ENCODE data around the gene SH3PXD2A.
"Not testable (repeated sequence)": the region's sequence is repeated elsewhere in the genome, so short reads cannot be mapped to it uniquely, and the experiment has no call there.

Gene SH3PXD2A

DNA sequence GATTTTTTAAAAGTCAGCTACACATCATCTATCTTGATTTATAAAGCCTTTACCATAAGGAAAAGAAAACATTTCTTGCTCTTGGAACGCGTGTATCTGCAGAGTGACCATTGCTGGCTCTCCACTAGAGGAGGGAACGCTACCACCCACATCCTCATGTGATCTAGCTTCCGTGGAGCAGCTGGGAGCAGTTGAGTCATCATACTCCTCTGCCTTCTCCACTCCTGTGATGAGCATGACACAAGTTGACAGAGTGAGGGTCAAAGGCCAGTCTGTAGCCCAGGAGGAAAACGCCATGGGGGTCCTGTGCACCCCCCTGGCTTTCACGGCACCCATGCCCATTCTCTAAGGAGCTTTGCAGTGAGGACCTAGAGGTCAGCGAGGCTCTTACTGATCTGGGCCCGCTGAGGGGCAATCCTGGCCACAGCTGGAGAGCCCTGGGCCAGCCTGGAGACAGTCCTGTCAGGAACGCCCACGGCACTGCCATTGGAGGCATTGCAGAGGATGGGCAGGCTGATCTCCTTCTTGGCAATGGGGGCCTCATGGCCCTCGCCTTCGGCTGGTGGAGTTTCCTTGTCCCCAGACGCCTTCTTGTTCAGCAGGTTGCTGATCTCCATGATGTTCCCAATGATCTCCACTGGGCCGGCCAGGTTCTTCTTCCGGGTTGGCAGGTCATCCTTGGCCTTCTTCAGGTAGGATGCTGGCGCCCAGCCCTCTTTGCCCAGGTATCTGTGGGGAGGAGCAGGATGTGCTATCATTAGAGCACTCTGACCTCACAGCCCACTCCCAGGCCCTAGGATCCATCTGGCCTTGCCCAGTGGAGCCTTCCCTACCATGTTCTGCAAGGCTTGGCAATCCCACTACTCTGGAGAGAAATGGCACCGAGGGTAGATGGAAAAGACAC lies 242.7 kb downstream of the SH3PXD2A start:
- TF ChIP-seq POLR2AphosphoS5 (IDR thresholded peaks at IDR 0.05; ENCODE audit: low read depth, low read length) (no peak), PAX5 (IDR thresholded peaks at IDR 0.05; ENCODE audit: insufficient read depth, low read length, severe bottlenecking) (no peak), SPI1 (IDR thresholded peaks at IDR 0.05; ENCODE audit: low read depth, low read length) (no peak), POLR2A (IDR thresholded peaks at IDR 0.05; ENCODE audit: low read depth, low read length) (no peak), POU2F2 (IDR thresholded peaks at IDR 0.05; ENCODE audit: low read depth, low read length) (no peak), TAF1 (IDR thresholded peaks at IDR 0.05; ENCODE audit: low read depth, low read length) (no peak)
- FAIRE-seq: no peak
- DNase-seq (ENCODE audit: insufficient read length, low spot score): no peak

DNA sequence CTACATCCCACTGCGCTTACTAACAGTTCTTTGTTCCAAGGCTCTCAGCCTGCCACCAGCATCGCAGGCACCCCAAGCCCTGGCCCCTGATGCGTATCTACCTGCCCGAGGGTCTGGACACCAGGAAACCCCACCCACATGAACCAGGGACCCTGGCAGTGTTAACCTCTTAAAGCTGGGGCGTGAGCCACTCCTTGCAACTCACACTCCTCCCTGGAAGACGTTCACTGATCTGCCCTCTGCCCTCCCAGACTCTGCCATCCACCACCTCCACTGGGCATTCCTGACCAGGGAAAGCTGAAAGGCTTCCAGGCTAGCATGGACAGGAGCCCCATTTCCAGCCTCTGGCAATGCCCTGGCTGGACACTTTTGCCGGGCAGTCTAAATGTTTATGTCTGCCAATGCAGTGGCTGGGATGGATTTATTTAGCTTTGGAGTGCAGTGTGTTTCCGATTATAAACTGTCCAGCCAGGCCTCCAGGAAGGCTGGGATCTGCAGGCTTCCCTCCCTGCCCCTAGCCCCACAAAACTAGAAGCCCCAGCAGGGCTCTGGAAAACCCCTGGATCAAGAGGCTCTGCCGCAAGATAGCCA lies 244.4 kb downstream of the SH3PXD2A start:
- no peak for TF ChIP-seq TAF1 (IDR thresholded peaks at IDR 0.05; ENCODE audit: low read depth, low read length)
- TF ChIP-seq POLR2A (IDR thresholded peaks at IDR 0.05; ENCODE audit: low read depth, low read length): no peak
- no peak for TF ChIP-seq SPI1 (IDR thresholded peaks at IDR 0.05; ENCODE audit: low read depth, low read length)
- TF ChIP-seq PAX5 (IDR thresholded peaks at IDR 0.05; ENCODE audit: insufficient read depth, low read length, severe bottlenecking): no peak
- TF ChIP-seq POLR2AphosphoS5 (IDR thresholded peaks at IDR 0.05; ENCODE audit: low read depth, low read length): no peak
- TF ChIP-seq POU2F2 (IDR thresholded peaks at IDR 0.05; ENCODE audit: low read depth, low read length): no peak
- no peak for DNase-seq (ENCODE audit: insufficient read length, low spot score)
- no peak for FAIRE-seq

DNA sequence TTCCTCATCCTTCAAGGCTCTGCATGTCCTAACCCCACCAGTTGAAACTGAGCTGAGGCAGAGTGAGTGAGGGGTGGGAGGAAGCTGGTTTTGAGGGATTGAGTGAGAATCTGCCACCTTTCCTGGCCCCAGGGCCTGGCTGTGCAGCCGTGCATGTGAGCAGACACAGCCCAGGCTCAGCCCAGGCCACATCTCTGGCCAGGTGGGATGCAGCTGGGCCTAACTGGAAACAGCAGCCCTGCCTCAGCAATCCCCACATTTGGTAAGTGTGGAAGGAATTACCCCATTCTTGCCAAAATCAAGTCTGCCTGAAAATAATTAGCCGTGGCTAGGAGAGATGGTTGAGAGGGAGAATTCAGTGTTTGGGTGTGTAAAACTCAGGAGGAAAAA lies 245.3 kb downstream of the SH3PXD2A start:
- TF ChIP-seq POLR2AphosphoS5 (IDR thresholded peaks at IDR 0.05; ENCODE audit: low read depth, low read length): no peak
- no peak for TF ChIP-seq POLR2A (IDR thresholded peaks at IDR 0.05; ENCODE audit: low read depth, low read length)
- TF ChIP-seq TAF1 (IDR thresholded peaks at IDR 0.05; ENCODE audit: low read depth, low read length): no peak
- TF ChIP-seq PAX5 (IDR thresholded peaks at IDR 0.05; ENCODE audit: insufficient read depth, low read length, severe bottlenecking): no peak
- TF ChIP-seq SPI1 (IDR thresholded peaks at IDR 0.05; ENCODE audit: low read depth, low read length): no peak
- TF ChIP-seq POU2F2 (IDR thresholded peaks at IDR 0.05; ENCODE audit: low read depth, low read length): no peak
- no peak for FAIRE-seq
- no peak for DNase-seq (ENCODE audit: insufficient read length, low spot score)

GRCh38 chr10:103609231-103610082 lies 245.9 kb downstream of the SH3PXD2A start:
- TF ChIP-seq TAF1 (IDR thresholded peaks at IDR 0.05; ENCODE audit: low read depth, low read length) (no peak), POLR2A (IDR thresholded peaks at IDR 0.05; ENCODE audit: low read depth, low read length) (no peak), PAX5 (IDR thresholded peaks at IDR 0.05; ENCODE audit: insufficient read depth, low read length, severe bottlenecking) (no peak), POLR2AphosphoS5 (IDR thresholded peaks at IDR 0.05; ENCODE audit: low read depth, low read length) (no peak), POU2F2 (IDR thresholded peaks at IDR 0.05; ENCODE audit: low read depth, low read length) (no peak), SPI1 (IDR thresholded peaks at IDR 0.05; ENCODE audit: low read depth, low read length) (no peak)
- FAIRE-seq: no peak
- no peak for DNase-seq (ENCODE audit: insufficient read length, low spot score)

DNA sequence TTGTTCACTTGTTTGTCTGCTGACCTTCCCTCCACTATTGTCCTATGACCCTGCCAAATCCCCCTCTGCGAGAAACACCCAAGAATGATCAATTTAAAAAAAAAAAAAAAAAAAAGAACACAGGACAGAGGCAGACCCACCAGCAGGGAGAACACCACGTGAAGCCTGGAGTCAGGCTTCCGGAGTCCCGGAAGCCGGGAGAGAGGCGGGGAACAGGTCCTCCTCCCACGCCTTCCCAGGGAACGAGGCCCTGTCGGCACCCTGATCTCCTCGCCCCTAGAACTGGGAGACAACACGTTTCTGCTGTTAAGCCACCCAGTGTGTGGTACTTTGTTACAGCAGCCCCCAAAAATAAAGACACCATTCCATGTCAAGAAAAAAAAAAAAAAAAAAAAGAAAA lies 247.3 kb downstream of the SH3PXD2A start:
- FAIRE-seq; DNase-seq (ENCODE audit: insufficient read length, low spot score): not testable (repeated sequence)

- not testable (repeated sequence) for FAIRE-seq; DNase-seq (ENCODE audit: insufficient read length, low spot score)
Observed at GRCh38 chr10:103607051-103607450, 248.3 kb downstream of the SH3PXD2A start.

GRCh38 chr10:103606097-103606438 lies 249.3 kb downstream of the SH3PXD2A start:
- FAIRE-seq: not testable (repeated sequence)

DNA sequence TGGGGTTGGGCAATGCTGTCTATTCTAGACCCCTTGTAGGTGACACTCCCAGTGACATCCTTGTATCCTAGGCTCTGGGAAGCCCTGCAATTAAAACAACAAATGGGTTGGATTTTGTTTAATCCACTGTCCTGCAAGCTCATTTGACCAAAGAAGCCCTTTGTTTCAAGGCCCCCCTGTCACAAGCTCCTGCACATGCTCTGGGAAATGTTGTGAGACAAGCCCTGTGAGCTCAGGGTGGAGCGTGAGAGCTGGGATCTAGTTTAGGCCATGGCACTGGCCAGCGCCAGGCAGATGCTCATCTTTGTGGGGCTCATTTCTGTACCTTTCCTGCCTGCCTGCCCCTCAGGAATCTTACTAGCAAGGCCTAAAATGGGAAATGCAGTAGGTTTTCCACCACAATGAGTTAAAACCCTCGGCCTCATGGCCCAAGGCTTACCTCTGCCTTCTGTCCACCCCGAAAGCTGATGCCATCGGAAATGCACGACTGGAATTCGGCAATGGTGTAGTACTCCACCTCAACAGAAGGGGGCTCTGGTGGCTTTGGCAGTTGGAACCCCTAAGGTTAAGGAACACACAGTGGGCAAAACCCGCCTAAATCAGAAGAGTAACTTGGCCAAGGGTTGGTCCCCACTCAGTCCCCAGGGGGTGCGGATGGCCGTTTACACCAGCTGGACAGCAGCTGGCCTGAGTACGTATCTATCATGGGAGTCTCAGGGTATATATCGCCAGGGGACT lies 249.8 kb downstream of the SH3PXD2A start:
- peak; percentile 62 for DNase-seq (ENCODE audit: insufficient read length, low spot score)
- FAIRE-seq: peak; percentile 9
- TF ChIP-seq POLR2A (IDR thresholded peaks at IDR 0.05; ENCODE audit: low read depth, low read length): no peak
- TF ChIP-seq POU2F2 (IDR thresholded peaks at IDR 0.05; ENCODE audit: low read depth, low read length): no peak
- TF ChIP-seq POLR2AphosphoS5 (IDR thresholded peaks at IDR 0.05; ENCODE audit: low read depth, low read length): no peak
- TF ChIP-seq PAX5 (IDR thresholded peaks at IDR 0.05; ENCODE audit: insufficient read depth, low read length, severe bottlenecking): no peak
- TF ChIP-seq TAF1 (IDR thresholded peaks at IDR 0.05; ENCODE audit: low read depth, low read length): no peak
- TF ChIP-seq SPI1 (IDR thresholded peaks at IDR 0.05; ENCODE audit: low read depth, low read length): no peak

More at GRCh38 chr10:103606097-103606438, 249.3 kb downstream of the SH3PXD2A start:
- DNase-seq (ENCODE audit: insufficient read length, low spot score): not testable (repeated sequence)

DNA sequence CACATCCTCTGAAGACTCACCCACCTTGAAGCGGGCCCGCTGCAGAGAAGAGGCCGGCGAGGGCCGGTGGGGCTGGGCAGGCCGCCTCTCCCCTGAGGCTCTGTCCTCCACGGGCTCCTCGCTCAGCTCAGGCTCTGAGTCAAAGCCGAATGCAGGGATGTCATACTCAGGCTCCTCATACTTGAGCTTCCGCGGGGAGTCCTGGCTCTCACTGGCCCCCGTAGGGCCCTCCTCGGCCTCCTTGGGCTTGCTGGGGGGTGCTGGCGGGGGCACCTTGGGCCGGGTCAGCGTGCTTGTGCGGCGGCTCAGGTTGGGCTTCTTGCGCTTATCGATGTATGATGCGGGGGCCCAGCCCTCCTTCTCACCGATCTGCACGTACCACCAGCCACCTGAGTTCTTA lies 252.0 kb downstream of the SH3PXD2A start:
- TF ChIP-seq POU2F2 (IDR thresholded peaks at IDR 0.05; ENCODE audit: low read depth, low read length) (no peak), POLR2AphosphoS5 (IDR thresholded peaks at IDR 0.05; ENCODE audit: low read depth, low read length) (no peak), SPI1 (IDR thresholded peaks at IDR 0.05; ENCODE audit: low read depth, low read length) (no peak), TAF1 (IDR thresholded peaks at IDR 0.05; ENCODE audit: low read depth, low read length) (no peak), POLR2A (IDR thresholded peaks at IDR 0.05; ENCODE audit: low read depth, low read length) (no peak), PAX5 (IDR thresholded peaks at IDR 0.05; ENCODE audit: insufficient read depth, low read length, severe bottlenecking) (no peak)
- no peak for DNase-seq (ENCODE audit: insufficient read length, low spot score)
- FAIRE-seq: no peak

Data from GM12891 (cell line).